ENCODE measurements around the gene IQGAP2.

- no peak for TF ChIP-seq SUZ12 (IDR thresholded peaks at IDR 0.05; ENCODE audit: extremely low read depth, insufficient read depth, insufficient read length)
- no peak for TF ChIP-seq ZNF274 (IDR thresholded peaks at IDR 0.05; ENCODE audit: low read depth, low read length)
- no peak for TF ChIP-seq YY1 (IDR thresholded peaks at IDR 0.05; ENCODE audit: insufficient read depth, insufficient read length)
Measured at GRCh38 chr5:76548525-76549229, 145.6 kb downstream of the IQGAP2 start.
